ENCODE measurements around the gene EVC.

EVC gene

DNA sequence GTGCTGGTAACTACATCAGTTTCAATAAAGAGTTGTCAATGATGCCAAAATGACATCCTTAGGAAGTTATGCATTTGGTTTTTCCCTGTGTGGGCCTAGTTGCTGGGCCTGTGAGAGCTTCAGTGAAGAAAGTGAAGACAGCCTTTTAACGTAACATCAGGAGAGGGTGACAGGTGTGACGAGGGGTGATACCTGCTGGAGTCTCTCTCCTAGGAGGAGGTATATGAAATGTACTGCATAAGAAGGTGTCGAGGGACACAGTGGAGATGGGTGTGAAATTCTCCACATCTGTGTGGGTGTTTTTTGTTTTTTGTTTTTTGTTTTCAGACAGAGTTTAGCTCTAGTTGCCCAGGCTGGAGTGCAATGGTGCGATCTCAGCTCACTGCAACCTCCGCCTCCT, 49.2 kb downstream of the EVC start:
- TF ChIP-seq, protein P1, sequence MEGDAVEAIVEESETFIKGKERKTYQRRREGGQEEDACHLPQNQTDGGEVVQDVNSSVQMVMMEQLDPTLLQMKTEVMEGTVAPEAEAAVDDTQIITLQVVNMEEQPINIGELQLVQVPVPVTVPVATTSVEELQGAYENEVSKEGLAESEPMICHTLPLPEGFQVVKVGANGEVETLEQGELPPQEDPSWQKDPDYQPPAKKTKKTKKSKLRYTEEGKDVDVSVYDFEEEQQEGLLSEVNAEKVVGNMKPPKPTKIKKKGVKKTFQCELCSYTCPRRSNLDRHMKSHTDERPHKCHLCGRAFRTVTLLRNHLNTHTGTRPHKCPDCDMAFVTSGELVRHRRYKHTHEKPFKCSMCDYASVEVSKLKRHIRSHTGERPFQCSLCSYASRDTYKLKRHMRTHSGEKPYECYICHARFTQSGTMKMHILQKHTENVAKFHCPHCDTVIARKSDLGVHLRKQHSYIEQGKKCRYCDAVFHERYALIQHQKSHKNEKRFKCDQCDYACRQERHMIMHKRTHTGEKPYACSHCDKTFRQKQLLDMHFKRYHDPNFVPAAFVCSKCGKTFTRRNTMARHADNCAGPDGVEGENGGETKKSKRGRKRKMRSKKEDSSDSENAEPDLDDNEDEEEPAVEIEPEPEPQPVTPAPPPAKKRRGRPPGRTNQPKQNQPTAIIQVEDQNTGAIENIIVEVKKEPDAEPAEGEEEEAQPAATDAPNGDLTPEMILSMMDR (IDR thresholded peaks at IDR 0.05; ENCODE audit: borderline replicate concordance, insufficient read depth, low read depth, low read length), result no peak
- no peak overlapping the region for H3K4me3 ChIP-seq (ENCODE audit: low read depth, low read length)

DNA sequence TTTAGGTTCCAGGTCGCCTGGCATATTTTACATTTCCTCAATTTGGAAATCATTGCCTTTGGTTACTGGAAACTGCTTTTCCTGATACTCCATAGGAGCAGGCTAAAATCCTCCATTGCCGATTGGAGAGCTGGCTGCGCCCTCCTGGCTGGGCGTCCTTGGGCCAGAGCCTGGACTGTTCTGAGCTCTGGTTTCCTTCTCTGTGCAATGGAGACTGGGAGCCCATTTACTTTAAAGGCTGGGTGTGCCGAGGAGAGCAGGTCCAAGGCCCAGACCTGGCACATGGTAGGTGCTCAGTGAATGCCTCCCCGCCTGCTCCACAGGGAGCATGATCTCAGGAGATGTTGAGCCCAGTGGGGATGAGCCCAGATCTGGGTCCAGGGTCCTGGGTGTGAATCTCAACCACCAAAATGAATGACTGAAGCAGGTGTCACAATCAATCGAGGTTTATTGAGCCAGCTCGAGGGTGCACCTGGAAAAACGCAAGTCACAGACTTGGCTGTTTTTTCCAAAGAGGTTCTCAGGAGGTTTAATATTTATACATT, 50.0 kb downstream of the EVC start:
- TF ChIP-seq, protein P1 (IDR thresholded peaks at IDR 0.05; ENCODE audit: borderline replicate concordance, insufficient read depth, low read depth, low read length), result no peak
- no peak overlapping the region for H3K4me3 ChIP-seq (ENCODE audit: low read depth, low read length)

DNA sequence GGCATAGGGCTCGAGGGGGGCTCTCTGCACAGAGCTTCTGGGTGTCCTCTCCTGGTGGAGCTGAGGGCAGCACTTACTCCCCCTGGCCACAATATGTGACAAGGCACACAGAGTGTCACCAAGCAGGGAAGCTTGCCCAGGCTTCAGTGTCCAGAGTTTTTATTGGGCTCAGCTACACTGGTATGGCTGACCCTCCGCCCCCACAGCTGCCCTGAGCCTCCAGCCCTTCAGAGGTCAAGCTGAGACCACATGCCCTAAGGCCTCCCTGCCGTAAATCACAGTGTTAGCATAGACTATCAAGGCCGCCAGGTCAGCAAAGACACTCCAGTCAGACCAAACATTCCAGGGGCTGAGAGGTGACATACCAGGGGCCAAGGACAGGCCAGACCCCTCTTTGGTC, 59.0 kb downstream of the EVC start:
- TF ChIP-seq, protein P1 (IDR thresholded peaks at IDR 0.05; ENCODE audit: borderline replicate concordance, insufficient read depth, low read depth, low read length), result no peak

DNA sequence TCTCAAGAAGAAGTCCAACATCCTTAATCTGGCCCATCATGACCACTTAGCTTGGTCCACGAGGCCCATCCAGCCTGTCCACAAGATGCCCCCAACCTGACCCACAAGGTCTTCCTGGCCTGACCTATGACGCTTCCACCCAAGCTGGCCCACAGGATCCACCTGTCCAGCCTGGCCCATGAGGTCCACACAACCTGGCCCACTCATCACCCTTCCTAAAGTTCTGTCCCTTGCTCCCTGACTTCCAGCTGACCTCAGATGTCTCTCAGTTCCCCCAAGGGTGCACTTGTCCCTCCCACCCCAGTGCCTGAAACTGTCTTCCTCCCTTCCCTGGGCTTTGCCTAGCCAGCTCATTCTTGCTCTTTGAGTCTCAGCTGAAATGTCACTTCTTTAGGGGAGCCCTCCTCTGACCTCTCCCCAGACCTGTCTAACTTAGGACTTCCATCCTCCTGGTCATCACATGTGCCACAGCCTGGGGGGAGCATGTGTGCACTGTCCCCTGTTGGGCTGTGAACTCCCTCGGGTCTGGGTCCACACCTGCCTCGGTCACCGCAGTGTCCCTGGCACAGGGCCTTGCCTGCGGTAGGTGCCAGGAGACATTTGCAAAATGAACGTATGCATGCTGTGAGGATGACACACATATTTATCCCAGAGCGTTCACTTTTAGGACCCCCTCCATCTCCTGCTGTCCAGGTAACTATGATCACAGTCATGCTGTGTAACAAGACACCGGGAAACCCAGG, 61.7 kb downstream of the EVC start:
- TF ChIP-seq, protein P1 (IDR thresholded peaks at IDR 0.05; ENCODE audit: borderline replicate concordance, insufficient read depth, low read depth, low read length), result no peak
- no peak overlapping the region for H3K4me3 ChIP-seq (ENCODE audit: low read depth, low read length)

More for the DNA sequence above, 59.0 kb downstream of the EVC start:
- H3K4me3 ChIP-seq (ENCODE audit: low read depth, low read length), result no peak overlapping the region

DNA sequence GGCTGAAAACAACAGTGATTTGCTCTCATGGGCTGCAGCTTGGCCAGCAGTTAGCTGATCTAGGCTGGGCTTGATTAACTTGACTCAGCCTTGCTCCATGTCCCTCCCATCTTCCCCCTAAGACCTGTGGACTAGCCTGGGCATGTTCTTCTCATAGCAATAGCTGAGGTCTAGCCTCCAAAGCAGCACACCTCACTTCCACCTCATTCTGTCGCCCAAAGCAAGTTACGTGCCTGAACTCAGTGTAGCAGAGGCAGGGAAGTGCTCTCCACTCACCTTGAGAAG, 62.2 kb downstream of the EVC start:
- TF ChIP-seq, protein P1 (IDR thresholded peaks at IDR 0.05; ENCODE audit: borderline replicate concordance, insufficient read depth, low read depth, low read length), result no peak
- no peak overlapping the region for H3K4me3 ChIP-seq (ENCODE audit: low read depth, low read length)

DNA sequence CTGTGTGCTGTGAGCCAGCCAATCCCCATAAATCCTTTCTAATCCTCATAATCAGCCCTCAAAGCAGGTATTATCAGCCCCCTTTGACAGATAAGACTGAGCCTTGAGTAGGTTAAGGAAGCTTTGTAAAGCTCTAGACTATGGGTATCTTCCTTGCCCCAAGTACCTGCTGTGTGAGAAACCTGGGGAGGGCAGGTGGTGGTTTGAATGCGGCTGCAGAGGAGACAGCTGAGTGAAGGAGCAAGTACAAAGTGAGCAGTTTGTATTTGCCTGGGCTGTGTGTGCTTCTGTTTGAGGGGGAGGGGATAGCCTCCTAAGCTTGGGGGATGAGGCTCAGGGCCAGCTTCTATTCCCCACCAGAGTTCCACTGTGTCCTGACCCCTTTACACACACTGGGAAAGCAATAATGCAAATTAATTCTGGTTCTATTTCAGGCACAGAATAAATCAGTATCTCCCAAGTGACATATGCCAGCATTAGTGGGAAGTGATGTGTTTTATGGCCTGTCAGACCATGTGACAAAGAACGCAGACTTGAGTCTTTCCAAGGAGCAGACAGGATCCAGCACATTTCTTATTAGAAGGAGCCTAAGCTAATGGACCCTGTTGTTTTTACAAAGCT, 63.5 kb downstream of the EVC start:
- H3K4me3 ChIP-seq (ENCODE audit: low read depth, low read length), result no peak overlapping the region
- TF ChIP-seq, protein P1 (IDR thresholded peaks at IDR 0.05; ENCODE audit: borderline replicate concordance, insufficient read depth, low read depth, low read length), result no peak

DNA sequence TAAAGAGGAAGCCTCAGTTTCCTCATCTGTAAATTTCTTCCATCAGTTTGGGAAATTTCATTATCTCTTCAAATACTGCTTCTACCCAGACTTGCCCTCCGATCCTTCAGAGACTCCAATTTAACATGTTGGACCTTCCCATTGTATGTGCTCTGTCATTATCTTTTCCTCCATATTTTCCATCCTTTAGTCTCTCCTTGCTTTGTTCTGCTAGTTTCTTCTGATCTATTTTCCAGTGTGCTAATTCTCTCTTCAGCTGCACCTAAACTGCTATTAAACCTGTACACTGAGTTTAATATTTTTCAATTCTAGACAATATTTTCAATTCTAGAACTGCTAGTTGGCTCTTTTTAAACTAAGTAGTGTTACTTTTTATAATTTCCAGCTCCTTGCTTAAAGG, 65.5 kb downstream of the EVC start:
- TF ChIP-seq, protein P1 (IDR thresholded peaks at IDR 0.05; ENCODE audit: borderline replicate concordance, insufficient read depth, low read depth, low read length), result no peak

More for the DNA sequence above, 65.5 kb downstream of the EVC start:
- H3K4me3 ChIP-seq (ENCODE audit: low read depth, low read length), result no peak overlapping the region

All from GM12875 (cell line).